GM12872 (cell line): Measurements from ENCODE around the gene LTK.
A peak's percentile ranks its signal among the peaks of the same experiment; 100 is the strongest.

Experiments used
- TF ChIP-seq, protein P1 (sequence below): IDR thresholded peaks from 3 replicates; pipeline ENCODE4 v1.5.1; 2011; ENCODE audit warnings: low read depth, mild to moderate bottlenecking, low read length, moderate library complexity; ENCODE audit not compliant: insufficient read depth

The LTK gene

DNA sequence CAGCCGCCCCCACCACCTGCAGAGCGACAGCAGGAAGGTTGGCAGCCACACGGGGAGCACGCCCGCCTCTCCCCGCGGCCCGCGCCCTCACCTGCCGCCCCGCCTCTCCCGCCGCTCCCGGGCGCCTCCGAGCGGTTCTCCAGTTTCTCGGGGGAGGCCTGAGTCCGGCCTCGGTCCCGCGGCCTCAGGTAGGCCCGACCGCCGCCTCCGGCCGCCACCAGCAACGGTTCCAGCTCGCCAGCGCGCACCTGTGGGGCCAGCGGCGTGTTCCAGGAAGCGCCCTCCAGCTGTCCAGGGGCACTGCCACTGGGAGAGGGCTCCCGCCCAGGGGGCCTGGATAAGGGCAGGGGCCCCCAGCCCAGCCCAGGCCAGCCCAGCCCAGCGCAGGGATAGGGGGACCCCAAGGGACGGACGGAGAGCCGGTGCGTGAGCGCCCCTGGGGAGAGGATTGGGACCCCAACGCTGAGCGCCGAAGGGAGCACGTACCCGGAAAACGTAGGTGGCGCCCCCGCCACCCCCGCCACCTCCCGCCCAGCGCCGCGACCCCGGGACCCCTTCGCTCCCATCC, 2.2 kb downstream of the LTK start:
- TF ChIP-seq, protein P1, sequence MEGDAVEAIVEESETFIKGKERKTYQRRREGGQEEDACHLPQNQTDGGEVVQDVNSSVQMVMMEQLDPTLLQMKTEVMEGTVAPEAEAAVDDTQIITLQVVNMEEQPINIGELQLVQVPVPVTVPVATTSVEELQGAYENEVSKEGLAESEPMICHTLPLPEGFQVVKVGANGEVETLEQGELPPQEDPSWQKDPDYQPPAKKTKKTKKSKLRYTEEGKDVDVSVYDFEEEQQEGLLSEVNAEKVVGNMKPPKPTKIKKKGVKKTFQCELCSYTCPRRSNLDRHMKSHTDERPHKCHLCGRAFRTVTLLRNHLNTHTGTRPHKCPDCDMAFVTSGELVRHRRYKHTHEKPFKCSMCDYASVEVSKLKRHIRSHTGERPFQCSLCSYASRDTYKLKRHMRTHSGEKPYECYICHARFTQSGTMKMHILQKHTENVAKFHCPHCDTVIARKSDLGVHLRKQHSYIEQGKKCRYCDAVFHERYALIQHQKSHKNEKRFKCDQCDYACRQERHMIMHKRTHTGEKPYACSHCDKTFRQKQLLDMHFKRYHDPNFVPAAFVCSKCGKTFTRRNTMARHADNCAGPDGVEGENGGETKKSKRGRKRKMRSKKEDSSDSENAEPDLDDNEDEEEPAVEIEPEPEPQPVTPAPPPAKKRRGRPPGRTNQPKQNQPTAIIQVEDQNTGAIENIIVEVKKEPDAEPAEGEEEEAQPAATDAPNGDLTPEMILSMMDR, result no peak

DNA sequence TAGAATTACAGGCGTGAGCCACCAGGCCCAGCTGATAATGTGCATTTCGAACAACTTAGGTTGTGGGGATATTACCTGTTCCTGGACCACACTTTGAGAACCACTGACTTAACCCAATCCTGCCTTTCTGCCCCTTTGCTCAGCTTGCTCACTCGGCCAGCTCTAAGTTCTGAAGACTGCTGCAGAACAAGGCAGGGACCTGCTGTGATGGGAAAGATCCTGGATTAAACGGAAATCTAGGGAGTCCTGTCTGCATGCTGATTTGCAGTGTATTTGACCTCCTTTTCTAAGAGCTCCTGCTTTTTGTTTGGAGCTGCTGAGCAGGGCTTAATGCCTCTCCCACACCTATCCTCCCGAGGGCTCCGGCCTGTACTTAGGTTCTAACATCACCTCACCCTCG, 2.9 kb downstream of the LTK start:
- TF ChIP-seq, protein P1, result no peak

DNA sequence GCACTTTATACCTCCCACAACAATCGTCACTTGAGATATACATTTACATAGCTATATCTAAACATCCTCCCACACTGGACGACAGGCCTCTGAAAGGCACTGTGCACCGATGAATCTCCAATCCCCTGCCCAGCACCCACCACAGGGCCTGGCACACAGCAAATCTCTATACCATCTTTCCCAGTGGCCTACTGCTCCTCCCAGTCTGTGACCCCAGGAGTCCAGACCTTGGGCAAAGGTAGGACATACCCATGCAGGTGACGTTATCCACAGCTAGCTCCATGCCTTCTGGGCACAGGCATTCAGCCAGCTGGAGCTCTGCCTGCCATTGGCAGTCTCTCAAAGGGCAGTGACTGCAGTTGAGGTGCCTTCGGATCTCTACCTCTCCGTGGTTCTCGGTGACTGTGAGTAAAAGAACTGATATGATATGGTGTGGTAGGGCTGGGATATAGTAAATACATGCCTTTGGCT, 5.8 kb downstream of the LTK start:
- TF ChIP-seq, protein P1, result no peak

DNA sequence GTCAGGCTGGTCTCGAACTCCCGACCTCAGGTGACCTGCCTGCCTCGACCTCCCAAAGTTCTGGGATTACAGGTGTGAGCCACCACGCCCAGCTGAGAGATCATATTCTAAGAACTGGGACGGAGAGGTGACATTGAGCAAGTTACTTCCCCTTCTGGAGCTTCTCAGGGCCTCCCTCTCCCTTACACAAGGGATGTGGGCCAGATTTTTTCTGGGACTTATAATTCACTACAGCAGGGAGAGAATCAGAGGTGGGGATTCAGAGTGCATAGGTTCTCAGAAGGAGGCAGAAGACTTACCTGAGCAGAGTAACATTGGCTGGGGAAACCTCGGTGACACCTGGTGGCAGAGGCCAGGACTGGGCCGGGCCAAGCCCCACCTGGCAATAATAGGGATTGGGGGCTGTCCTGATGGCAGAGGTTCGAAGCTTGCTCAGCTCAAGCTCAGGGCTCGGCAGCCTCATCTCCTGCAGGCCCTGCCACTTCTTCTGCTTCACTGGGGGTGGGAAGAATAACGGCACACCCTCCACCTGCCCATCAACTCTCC, 6.8 kb downstream of the LTK start:
- TF ChIP-seq, protein P1, result 0 out of 3 replicates have a peak, but pooled peaks have one; percentile 8

DNA sequence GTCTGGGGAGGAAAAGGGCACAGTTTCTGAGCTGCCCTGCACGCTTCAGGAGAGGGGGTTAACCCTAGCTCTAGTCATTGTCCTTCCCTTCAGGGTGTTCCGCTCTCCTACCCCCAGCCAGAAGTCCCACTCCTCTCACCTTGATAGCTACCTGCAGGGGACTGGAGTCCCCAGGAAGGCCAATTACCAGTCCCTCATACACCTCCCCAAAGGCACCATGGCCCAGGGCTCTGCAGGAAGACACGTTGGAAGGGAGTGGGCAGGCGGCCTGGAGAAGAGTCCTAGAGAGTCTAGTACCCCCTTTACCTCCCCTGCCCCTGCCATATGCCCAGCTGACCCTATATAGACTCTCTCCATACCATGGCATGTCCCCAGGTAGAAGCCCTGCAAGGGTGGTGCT, 7.9 kb downstream of the LTK start:
- TF ChIP-seq, protein P1, result no peak

DNA sequence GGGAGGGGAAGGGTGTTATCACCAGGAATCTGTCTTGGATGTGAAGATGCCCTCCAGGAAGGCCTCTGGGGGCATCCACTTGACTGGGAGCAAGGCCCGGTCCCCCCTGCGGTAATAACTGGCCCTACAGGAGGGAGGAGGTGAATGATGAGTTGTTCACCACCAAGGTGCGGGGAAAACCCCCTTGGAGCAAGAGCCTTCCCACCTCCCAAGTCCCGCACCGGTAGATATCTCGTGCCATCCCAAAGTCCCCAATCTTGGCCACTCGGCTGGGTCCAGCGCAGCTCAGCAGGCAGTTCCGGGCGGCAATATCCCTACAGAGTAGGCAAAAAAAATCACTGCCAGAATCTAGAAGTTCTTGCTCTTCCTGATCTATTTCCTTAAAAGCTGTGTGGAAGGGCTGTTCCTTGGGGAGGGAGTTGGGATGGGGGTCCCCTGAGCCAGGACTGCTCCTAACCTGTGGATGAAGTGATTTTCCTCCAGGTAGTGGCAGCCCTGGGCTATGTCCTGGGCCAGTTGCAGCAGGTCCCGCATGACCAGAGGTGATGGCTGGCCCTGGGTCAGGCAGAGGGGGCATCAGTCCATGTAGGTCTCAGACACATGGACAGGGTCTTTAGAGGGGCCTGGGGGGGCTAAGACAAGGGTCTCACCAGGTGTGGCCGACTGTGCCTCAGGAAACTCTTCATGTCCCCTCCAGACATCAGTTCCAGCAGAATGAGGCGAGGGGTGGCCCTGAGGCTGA, 8.7 kb downstream of the LTK start:
- TF ChIP-seq, protein P1, result no peak

DNA sequence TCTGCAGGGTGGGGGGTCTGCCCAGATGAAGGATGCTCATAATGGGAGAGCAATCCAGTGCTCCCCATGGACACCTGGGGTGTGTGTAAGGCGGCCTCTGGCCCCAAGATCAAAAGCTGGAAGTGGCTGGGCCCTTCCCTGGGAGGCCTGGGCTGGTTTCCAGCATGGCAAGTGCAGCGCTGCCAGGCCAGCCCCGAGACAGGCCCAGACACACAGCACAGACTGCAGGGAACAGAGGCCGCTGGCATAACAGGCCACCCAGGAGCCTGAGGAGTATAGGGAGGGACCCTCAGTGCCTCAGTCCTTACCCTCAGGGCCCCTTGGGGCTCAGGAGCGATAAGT, 10.0 kb downstream of the LTK start:
- TF ChIP-seq, protein P1, result no peak
